H9 (cell line): Measurements from ENCODE around the gene ARHGEF17. TPM values are rescaled to one million over a fixed set of nuclear protein-coding genes. Genes with fewer than 3 reads are reported as not detected.

Experiments used
- DNase-seq: peaks from one replicate; pipeline ENCODE4 v3.0.0-alpha.2; 2017
- H2AFZ ChIP-seq: one replicate; pipeline ENCODE4 v1.6.1; 2013; ENCODE audit warnings: mild to moderate bottlenecking, low read length, control low read depth, moderate library complexity
- H2AK5ac ChIP-seq: 2 replicates; pipeline ENCODE4 v1.6.1; 2013; ENCODE audit warnings: low read length, control low read depth, mixed read lengths; ENCODE audit not compliant: insufficient read length
- H2BK120ac ChIP-seq: one replicate; pipeline ENCODE4 v1.6.1; 2013; ENCODE audit warnings: low read depth, mild to moderate bottlenecking, low read length, control low read depth, inconsistent platforms; ENCODE audit not compliant: poor library complexity, severe bottlenecking
- H2BK12ac ChIP-seq: 2 replicates; pipeline ENCODE4 v1.6.1; 2013; ENCODE audit warnings: low read length, control low read depth, mixed read lengths, low read depth; ENCODE audit not compliant: insufficient read length
- H2BK15ac ChIP-seq: 2 replicates; pipeline ENCODE4 v1.6.1; 2013; ENCODE audit warnings: low read depth, low read length, control low read depth
- H2BK20ac ChIP-seq: one replicate; pipeline ENCODE4 v1.6.1; 2013; ENCODE audit warnings: low read depth, mild to moderate bottlenecking, low read length, control low read depth, inconsistent platforms; ENCODE audit not compliant: poor library complexity, severe bottlenecking
- H2BK5ac ChIP-seq: 2 replicates; pipeline ENCODE4 v1.6.1; 2013; ENCODE audit warnings: low read length, control low read depth, mixed read lengths; ENCODE audit not compliant: insufficient read length
- H3K14ac ChIP-seq: 2 replicates; pipeline ENCODE4 v1.6.1; 2013; ENCODE audit warnings: low read length, control low read depth; ENCODE audit not compliant: insufficient read depth
- H3K18ac ChIP-seq: 2 replicates; pipeline ENCODE4 v1.6.1; 2013; ENCODE audit warnings: low read depth, mild to moderate bottlenecking, mixed read lengths, low read length, control low read depth; ENCODE audit not compliant: insufficient read length
- H3K23ac ChIP-seq: 2 replicates; pipeline ENCODE4 v1.6.1; 2013; ENCODE audit warnings: low read length, control low read depth, mixed read lengths, low read depth; ENCODE audit not compliant: insufficient read length
- H3K23me2 ChIP-seq: 2 replicates; pipeline ENCODE4 v1.6.1; 2013; ENCODE audit warnings: low read depth, mild to moderate bottlenecking, mixed read lengths, low read length, control low read depth; ENCODE audit not compliant: insufficient read length, poor library complexity, severe bottlenecking
- H3K27ac ChIP-seq: 2 replicates; pipeline ENCODE4 v1.5.1; 2013; ENCODE audit warnings: low read length, control low read depth, mixed read lengths, low read depth; ENCODE audit not compliant: insufficient read length
- H3K27me3 ChIP-seq: 2 replicates; pipeline ENCODE4 v1.6.1; 2013; ENCODE audit warnings: low read length, control low read depth, inconsistent platforms; ENCODE audit not compliant: insufficient read depth
- H3K4ac ChIP-seq: 2 replicates; pipeline ENCODE4 v1.6.1; 2013; ENCODE audit warnings: low read depth, mild to moderate bottlenecking, control low read depth, inconsistent platforms, low read length, moderate library complexity
- H3K4me1 ChIP-seq: 2 replicates; pipeline ENCODE4 v1.6.1; 2013; ENCODE audit warnings: low read length, control low read depth, inconsistent platforms; ENCODE audit not compliant: insufficient read depth
- H3K4me2 ChIP-seq: 2 replicates; pipeline ENCODE4 v1.6.1; 2013; ENCODE audit warnings: low read length, control low read depth, mixed read lengths; ENCODE audit not compliant: insufficient read length, insufficient read depth
- H3K56ac ChIP-seq: 2 replicates; pipeline ENCODE4 v1.6.1; 2013; ENCODE audit warnings: low read depth, mild to moderate bottlenecking, mixed read lengths, low read length, control low read depth; ENCODE audit not compliant: insufficient read length
- H3K79me1 ChIP-seq: 2 replicates; pipeline ENCODE4 v1.6.1; 2013; ENCODE audit warnings: low read depth, mild to moderate bottlenecking, moderate library complexity, low read length, control low read depth, inconsistent platforms; ENCODE audit not compliant: insufficient read depth, poor library complexity, severe bottlenecking
- H3K79me2 ChIP-seq: 2 replicates; pipeline ENCODE4 v1.6.1; 2013; ENCODE audit warnings: low read length, control low read depth, inconsistent platforms; ENCODE audit not compliant: insufficient read depth
- H3K9ac ChIP-seq: 2 replicates; pipeline ENCODE4 v1.6.1; 2013; ENCODE audit warnings: low read length, control low read depth, mixed read lengths; ENCODE audit not compliant: insufficient read length; ENCODE audit errors: extremely low read depth
- H3K9me3 ChIP-seq: one replicate; pipeline ENCODE4 v1.6.1; 2013; ENCODE audit warnings: low read depth, low read length, inconsistent platforms; ENCODE audit not compliant: control insufficient read depth
- H3T11ph ChIP-seq: one replicate; pipeline ENCODE4 v1.6.1; 2013; ENCODE audit warnings: mild to moderate bottlenecking, low read length, control low read depth, inconsistent platforms
- H4K20me1 ChIP-seq: one replicate; pipeline ENCODE4 v1.6.1; 2013; ENCODE audit not compliant: control insufficient read depth, insufficient read length, insufficient read depth
- H4K5ac ChIP-seq: 2 replicates; pipeline ENCODE4 v1.6.1; 2013; ENCODE audit warnings: low read depth, mild to moderate bottlenecking, mixed read lengths, low read length, control low read depth; ENCODE audit not compliant: insufficient read length
- H4K8ac ChIP-seq: replicated peaks from 2 replicates; pipeline ENCODE4 v1.6.1; 2013; ENCODE audit warnings: low read length, control low read depth, mixed read lengths, low read depth; ENCODE audit not compliant: insufficient read length
- H4K91ac ChIP-seq: 2 replicates; pipeline ENCODE4 v1.6.1; 2013; ENCODE audit warnings: low read depth, mild to moderate bottlenecking, moderate library complexity, mixed read lengths, low read length, control low read depth; ENCODE audit not compliant: insufficient read length
- H3K27ac Mint-ChIP-seq, 3 experiments: 2 replicates in 2 of 3; 3 replicates in 1 of 3; pipeline ENCODE4 v1.8.0; 2020 to 2021; ENCODE audit warnings: mixed read lengths in 3 of 3, mild to moderate bottlenecking in 1 of 3, moderate library complexity in 1 of 3
- H3K27me3 Mint-ChIP-seq: 2 replicates; pipeline ENCODE4 v1.8.0; 2021; ENCODE audit warnings: low read depth, mild to moderate bottlenecking, moderate library complexity, mixed read lengths
- H3K36me3 Mint-ChIP-seq, 3 experiments: 2 replicates in 2 of 3; 3 replicates in 1 of 3; pipeline ENCODE4 v1.8.0; 2020 to 2021; ENCODE audit warnings: low read depth in 3 of 3, mixed read lengths in 3 of 3; ENCODE audit not compliant: insufficient read depth in 1 of 3
- H3K4me1 Mint-ChIP-seq, 2 experiments: 2 replicates each; pipeline ENCODE4 v1.8.0; 2020; ENCODE audit warnings: mixed read lengths in 2 of 2
- H3K4me3 Mint-ChIP-seq, 2 experiments: 2 replicates in 1 of 2; 3 replicates in 1 of 2; pipeline ENCODE4 v1.8.0; 2020 to 2021; ENCODE audit warnings: mild to moderate bottlenecking in 2 of 2, mixed read lengths in 2 of 2, moderate library complexity in 1 of 2
- H3K9me3 Mint-ChIP-seq, 2 experiments: 2 replicates in 1 of 2; 3 replicates in 1 of 2; pipeline ENCODE4 v1.8.0; 2020; ENCODE audit warnings: mild to moderate bottlenecking in 2 of 2, mixed read lengths in 2 of 2, moderate library complexity in 1 of 2
- CTCF ChIP-seq: fragments of 200-600 bp; sonication (generic); conservative IDR thresholded peaks from 3 replicates; pipeline ENCODE4 v1.8.0; 2021; ENCODE audit warnings: antibody characterized with exemption, mild to moderate bottlenecking
- WGBS: extraction: QIAGEN DNeasy Blood & Tissue Kit; methylation state at CpG from one replicate; pipeline ENCODE4 v1.1.7; 2013; ENCODE audit warnings: missing lambda C conversion rate, low lambda C conversion rate, mixed read lengths; ENCODE audit not compliant: insufficient read length; ENCODE audit errors: extremely low coverage; 5-methylcytosine and 5-hydroxymethylcytosine counted together
- total RNA-seq: library from RNA; stranded (reverse); gene quantifications from 2 replicates; pipeline ENCODE4 v1.2.1, GENCODE V29; 2021

The ARHGEF17 gene
- total RNA-seq, 1 experiment from 2014 or later = 7.4 TPM

DNA sequence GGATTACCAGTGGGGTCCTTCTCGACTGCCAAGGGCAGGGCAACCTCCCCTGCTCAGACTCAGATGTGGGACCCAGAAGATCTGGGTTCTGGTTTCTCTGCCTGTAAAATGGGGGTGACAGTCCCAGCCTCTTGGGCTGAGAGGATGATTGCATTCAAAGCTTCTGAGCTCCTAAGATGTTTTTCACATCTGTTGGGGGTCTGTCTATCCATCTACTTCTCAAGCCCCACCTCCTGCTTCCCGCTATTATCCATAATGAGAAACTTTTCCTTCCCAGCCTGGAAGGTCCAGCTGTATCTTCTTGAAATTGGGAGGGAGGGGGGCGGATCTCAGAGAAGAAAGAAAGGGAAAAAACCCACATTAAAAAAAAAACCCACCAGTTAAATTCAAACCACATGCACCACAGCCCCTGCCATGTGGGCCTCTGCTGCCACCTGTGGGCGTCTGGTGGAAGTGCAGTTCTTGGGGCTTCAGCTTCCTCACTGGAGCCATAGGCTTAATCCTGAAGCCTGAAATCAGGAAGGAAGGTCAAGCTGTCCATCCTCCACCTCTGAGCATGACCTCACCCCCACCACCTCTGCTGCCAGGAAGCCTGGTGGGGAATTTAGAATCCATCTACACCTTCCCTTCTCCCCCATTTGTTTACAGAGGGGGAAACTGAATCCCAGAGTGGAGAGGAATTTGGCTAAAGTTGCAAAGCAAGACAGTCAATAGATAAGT lies 27.3 kb downstream of the ARHGEF17 start:
- Histone ChIP-seq H2AK5ac (no peak overlapping the region), H3K79me1 (no peaks in the 10 kb centered on the region), H3K9me3 (no peaks in the 10 kb centered on the region), H3K23me2 (no peaks in the 10 kb centered on the region), H3K14ac (no peak overlapping the region), H2BK20ac (no peak overlapping the region), H4K8ac (no peak overlapping the region), H3K18ac (no peak overlapping the region), H4K20me1 (no peaks in the 10 kb centered on the region), H3K4me2 (no peak overlapping the region), H3K27me3 (peaks cover 28% of the 10 kb centered on the region), H2AFZ (no peak overlapping the region), H3K27ac (no peak overlapping the region), H4K5ac (no peak overlapping the region), H3K4ac (no peak overlapping the region), H2BK5ac (no peak overlapping the region), H3T11ph (no peak overlapping the region), H3K56ac (no peak overlapping the region), H2BK12ac (no peak overlapping the region), H3K4me1 (peaks cover 7% of the 10 kb centered on the region; the same call in 1 of the 2 replicates), H2BK120ac (no peak overlapping the region), H3K23ac (no peak overlapping the region), H3K79me2 (no peaks in the 10 kb centered on the region), H4K91ac (no peak overlapping the region), H3K9ac (no peak overlapping the region), H2BK15ac (no peak overlapping the region)
- Mint-ChIP-seq H3K27ac (no peak overlapping the region), H3K4me3 (no peak overlapping the region), H3K4me1 (peaks cover 45 to 54% of the 10 kb centered on the region in 2 experiments), H3K27me3 (peaks cover 75% of the 10 kb centered on the region), H3K36me3 (no peaks in the 10 kb centered on the region), H3K9me3 (no peaks in the 10 kb centered on the region)
- TF ChIP-seq CTCF = peak; percentile 97
- no CpG with 5 or more reads among the region's 4 CpGs for WGBS
- peak; percentile 82 for DNase-seq
